Erythroblast (primary cell): ENCODE data around the gene TNFRSF14.

Experiments used
- GATA1 ChIP-seq: IDR thresholded peaks from 2 replicates; pipeline ENCODE4 v1.6.1; 2011; ENCODE audit warnings: low read depth, mild to moderate bottlenecking, control low read depth, low read length, moderate library complexity
- POLR2A ChIP-seq: IDR thresholded peaks from 2 replicates; pipeline ENCODE4 v1.6.1; 2011; ENCODE audit warnings: mild to moderate bottlenecking, low read length

DNA sequence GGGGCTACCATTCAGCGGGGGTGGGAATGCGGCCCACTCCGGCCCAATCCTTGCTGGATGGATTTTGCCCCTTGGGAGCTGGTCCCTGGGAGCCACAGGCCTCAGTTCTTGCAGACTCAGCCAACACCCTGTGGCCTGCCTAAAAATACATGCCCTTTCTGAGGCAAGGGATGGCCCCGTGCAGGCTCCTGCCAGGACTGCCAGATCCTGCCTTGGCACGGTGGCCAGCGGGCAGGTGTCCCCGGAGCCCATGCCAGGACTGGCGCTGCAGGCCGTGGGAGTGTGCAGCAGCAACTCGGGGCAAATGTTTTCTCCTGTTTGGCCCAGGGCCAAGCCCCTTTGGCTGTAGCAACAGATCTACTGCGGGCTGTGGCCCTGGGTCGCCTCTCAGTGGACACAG is 28.2 kb upstream of the TNFRSF14 start:
- no peak for TF ChIP-seq GATA1
- TF ChIP-seq POLR2A: no peak
